ENCODE data around the gene ACSF2. TPM values are rescaled to one million over a fixed set of nuclear protein-coding genes. Genes with fewer than 3 reads are reported as not detected.

Gene ACSF2
- total and polyA plus RNA-seq, 2 of the 13 experiments (the other 11 are each of a cell fraction or from before 2014, with no cell fraction given) = 87.3 to 109 TPM

DNA sequence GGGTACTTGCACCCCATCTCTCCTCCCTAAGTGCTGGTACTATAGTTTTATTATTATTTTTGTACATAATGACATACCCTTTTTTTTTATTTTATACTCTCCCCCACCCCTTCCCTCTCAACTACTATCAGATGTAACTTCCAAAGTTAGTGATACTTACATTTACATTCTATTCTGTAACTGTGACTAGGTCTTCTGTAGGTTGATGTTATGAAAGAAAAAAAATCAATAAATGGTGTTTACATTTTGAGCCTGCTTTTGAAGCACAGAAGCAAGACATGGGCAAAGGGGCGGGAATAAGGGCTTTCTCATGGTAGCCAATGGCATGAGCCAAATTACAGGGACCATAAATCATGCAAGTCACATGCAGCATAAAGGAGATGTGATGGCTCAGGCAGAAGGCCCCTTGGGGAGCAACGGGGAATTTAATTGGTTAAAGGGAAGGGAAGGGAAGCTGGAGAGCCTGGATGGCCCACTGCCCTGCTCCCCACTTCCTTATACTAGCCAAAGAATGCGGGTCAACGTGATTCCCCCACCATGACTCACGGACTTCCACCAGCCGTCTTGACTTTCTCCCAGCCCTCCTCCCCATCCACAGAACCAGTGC lies 2.4 kb upstream of the ACSF2 start (continued):
- TF ChIP-seq, protein P1, sequence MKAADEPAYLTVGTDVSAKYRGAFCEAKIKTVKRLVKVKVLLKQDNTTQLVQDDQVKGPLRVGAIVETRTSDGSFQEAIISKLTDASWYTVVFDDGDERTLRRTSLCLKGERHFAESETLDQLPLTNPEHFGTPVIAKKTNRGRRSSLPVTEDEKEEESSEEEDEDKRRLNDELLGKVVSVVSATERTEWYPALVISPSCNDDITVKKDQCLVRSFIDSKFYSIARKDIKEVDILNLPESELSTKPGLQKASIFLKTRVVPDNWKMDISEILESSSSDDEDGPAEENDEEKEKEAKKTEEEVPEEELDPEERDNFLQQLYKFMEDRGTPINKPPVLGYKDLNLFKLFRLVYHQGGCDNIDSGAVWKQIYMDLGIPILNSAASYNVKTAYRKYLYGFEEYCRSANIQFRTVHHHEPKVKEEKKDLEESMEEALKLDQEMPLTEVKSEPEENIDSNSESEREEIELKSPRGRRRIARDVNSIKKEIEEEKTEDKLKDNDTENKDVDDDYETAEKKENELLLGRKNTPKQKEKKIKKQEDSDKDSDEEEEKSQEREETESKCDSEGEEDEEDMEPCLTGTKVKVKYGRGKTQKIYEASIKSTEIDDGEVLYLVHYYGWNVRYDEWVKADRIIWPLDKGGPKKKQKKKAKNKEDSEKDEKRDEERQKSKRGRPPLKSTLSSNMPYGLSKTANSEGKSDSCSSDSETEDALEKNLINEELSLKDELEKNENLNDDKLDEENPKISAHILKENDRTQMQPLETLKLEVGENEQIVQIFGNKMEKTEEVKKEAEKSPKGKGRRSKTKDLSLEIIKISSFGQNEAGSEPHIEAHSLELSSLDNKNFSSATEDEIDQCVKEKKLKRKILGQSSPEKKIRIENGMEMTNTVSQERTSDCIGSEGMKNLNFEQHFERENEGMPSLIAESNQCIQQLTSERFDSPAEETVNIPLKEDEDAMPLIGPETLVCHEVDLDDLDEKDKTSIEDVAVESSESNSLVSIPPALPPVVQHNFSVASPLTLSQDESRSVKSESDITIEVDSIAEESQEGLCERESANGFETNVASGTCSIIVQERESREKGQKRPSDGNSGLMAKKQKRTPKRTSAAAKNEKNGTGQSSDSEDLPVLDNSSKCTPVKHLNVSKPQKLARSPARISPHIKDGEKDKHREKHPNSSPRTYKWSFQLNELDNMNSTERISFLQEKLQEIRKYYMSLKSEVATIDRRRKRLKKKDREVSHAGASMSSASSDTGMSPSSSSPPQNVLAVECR (CRISPR knock-in tag; IDR thresholded peaks at IDR 0.05; ENCODE audit: borderline replicate concordance) = peak; percentile 47; the same call in 1 of the 2 replicates
- no peak for TF ChIP-seq ZFAT (CRISPR knock-in tag; conservative IDR thresholded peaks at IDR 0.05)
- TF ChIP-seq MAZ (IDR thresholded peaks at IDR 0.05; ENCODE audit: borderline replicate concordance, low read depth, low read length) = no peak
- peak; percentile 39; the same call in 1 of the 2 replicates for TF ChIP-seq MAZ (CRISPR knock-in tag; IDR thresholded peaks at IDR 0.05; ENCODE audit: low read depth)
- TF ChIP-seq ELF1 (CRISPR knock-in tag; IDR thresholded peaks at IDR 0.05) = no peak; the same call in 1 of the 2 replicates
- no peak for TF ChIP-seq SCMH1 (CRISPR knock-in tag; IDR thresholded peaks at IDR 0.05; ENCODE audit: borderline replicate concordance)
- TF ChIP-seq, protein P2, sequence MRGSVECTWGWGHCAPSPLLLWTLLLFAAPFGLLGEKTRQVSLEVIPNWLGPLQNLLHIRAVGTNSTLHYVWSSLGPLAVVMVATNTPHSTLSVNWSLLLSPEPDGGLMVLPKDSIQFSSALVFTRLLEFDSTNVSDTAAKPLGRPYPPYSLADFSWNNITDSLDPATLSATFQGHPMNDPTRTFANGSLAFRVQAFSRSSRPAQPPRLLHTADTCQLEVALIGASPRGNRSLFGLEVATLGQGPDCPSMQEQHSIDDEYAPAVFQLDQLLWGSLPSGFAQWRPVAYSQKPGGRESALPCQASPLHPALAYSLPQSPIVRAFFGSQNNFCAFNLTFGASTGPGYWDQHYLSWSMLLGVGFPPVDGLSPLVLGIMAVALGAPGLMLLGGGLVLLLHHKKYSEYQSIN (CRISPR knock-in tag; IDR thresholded peaks at IDR 0.05; ENCODE audit: borderline replicate concordance) = no peak
- no peak; the same call in 1 of the 2 replicates for TF ChIP-seq ZNF317 (CRISPR knock-in tag; IDR thresholded peaks at IDR 0.05)
- no peak for TF ChIP-seq PCBP1 (IDR thresholded peaks at IDR 0.05; ENCODE audit: borderline replicate concordance, low read depth, low read length)
- TF ChIP-seq TBX2 (CRISPR knock-in tag; IDR thresholded peaks at IDR 0.05; ENCODE audit: borderline replicate concordance) = peak; percentile 59
- TF ChIP-seq, protein P3, sequence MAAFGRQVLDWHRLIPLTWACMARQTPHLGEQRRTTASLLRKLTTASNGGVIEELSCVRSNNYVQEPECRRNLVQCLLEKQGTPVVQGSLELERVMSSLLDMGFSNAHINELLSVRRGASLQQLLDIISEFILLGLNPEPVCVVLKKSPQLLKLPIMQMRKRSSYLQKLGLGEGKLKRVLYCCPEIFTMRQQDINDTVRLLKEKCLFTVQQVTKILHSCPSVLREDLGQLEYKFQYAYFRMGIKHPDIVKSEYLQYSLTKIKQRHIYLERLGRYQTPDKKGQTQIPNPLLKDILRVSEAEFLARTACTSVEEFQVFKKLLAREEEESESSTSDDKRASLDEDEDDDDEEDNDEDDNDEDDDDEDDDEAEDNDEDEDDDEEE (CRISPR knock-in tag; IDR thresholded peaks at IDR 0.05) = no peak
- TF ChIP-seq, protein P4, sequence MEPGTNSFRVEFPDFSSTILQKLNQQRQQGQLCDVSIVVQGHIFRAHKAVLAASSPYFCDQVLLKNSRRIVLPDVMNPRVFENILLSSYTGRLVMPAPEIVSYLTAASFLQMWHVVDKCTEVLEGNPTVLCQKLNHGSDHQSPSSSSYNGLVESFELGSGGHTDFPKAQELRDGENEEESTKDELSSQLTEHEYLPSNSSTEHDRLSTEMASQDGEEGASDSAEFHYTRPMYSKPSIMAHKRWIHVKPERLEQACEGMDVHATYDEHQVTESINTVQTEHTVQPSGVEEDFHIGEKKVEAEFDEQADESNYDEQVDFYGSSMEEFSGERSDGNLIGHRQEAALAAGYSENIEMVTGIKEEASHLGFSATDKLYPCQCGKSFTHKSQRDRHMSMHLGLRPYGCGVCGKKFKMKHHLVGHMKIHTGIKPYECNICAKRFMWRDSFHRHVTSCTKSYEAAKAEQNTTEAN (CRISPR knock-in tag; conservative IDR thresholded peaks at IDR 0.05) = no peak
- TF ChIP-seq RXRB (CRISPR knock-in tag; IDR thresholded peaks at IDR 0.05; ENCODE audit: borderline replicate concordance) = peak; percentile 87
- TF ChIP-seq, protein P5, sequence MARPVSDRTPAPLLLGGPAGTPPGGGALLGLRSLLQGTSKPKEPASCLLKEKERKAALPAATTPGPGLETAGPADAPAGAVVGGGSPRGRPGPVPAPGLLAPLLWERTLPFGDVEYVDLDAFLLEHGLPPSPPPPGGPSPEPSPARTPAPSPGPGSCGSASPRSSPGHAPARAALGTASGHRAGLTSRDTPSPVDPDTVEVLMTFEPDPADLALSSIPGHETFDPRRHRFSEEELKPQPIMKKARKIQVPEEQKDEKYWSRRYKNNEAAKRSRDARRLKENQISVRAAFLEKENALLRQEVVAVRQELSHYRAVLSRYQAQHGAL (CRISPR knock-in tag; IDR thresholded peaks at IDR 0.05; ENCODE audit: not compliant biosample characterization) = no peak
- TF ChIP-seq ELF4 (CRISPR knock-in tag; IDR thresholded peaks at IDR 0.05; ENCODE audit: borderline replicate concordance) = no peak
- TF ChIP-seq, protein P6, sequence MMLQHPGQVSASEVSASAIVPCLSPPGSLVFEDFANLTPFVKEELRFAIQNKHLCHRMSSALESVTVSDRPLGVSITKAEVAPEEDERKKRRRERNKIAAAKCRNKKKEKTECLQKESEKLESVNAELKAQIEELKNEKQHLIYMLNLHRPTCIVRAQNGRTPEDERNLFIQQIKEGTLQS (CRISPR knock-in tag; IDR thresholded peaks at IDR 0.05) = no peak
- peak; percentile 89 for TF ChIP-seq TOPORS (CRISPR knock-in tag; IDR thresholded peaks at IDR 0.05)
- no peak for TF ChIP-seq ZSCAN31 (CRISPR knock-in tag; IDR thresholded peaks at IDR 0.05; ENCODE audit: low read depth)

All from HepG2 (cell line).